Measurements from ENCODE around the gene RNPC3.

DNA sequence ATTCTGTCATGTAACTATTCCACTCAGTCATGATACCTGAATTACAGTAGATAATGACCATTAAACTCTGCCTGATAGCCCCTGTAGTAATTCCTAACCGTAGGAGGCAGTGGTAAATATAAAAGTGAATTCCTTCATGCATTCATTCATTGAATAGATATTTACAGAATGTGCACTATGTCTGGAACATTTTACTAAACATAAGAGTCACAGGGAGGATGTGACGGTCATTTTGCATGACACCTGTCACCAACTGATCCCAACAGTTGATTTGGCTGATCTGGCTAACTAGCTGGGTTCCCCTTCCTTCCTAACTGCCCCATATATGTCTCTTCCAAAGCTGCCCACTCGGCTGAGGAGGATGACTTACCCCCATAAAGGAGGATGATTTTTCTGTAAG, 2.2 kb upstream of the RNPC3 start:
- TF ChIP-seq, protein P1, sequence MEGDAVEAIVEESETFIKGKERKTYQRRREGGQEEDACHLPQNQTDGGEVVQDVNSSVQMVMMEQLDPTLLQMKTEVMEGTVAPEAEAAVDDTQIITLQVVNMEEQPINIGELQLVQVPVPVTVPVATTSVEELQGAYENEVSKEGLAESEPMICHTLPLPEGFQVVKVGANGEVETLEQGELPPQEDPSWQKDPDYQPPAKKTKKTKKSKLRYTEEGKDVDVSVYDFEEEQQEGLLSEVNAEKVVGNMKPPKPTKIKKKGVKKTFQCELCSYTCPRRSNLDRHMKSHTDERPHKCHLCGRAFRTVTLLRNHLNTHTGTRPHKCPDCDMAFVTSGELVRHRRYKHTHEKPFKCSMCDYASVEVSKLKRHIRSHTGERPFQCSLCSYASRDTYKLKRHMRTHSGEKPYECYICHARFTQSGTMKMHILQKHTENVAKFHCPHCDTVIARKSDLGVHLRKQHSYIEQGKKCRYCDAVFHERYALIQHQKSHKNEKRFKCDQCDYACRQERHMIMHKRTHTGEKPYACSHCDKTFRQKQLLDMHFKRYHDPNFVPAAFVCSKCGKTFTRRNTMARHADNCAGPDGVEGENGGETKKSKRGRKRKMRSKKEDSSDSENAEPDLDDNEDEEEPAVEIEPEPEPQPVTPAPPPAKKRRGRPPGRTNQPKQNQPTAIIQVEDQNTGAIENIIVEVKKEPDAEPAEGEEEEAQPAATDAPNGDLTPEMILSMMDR (conservative IDR thresholded peaks at IDR 0.05; ENCODE audit: low read depth in 2 of 2): no peak
- TF ChIP-seq EZH2 (IDR thresholded peaks at IDR 0.05; ENCODE audit: low read depth, unreplicated experiment) (no peak), CREB1 (CRISPR knock-in tag; IDR thresholded peaks at IDR 0.05; ENCODE audit: low read depth) (no peak), POLR2AphosphoS5 (IDR thresholded peaks at IDR 0.05; ENCODE audit: low read depth) (no peak), REST (IDR thresholded peaks at IDR 0.05; ENCODE audit: unreplicated experiment) (no peak), EZH2phosphoT487 (IDR thresholded peaks at IDR 0.05; ENCODE audit: unreplicated experiment) (no peak), ETS1 (IDR thresholded peaks at IDR 0.05) (no peak), ZNF331 (CRISPR knock-in tag; IDR thresholded peaks at IDR 0.05; ENCODE audit: low read depth) (no peak), NANOG (IDR thresholded peaks at IDR 0.05; ENCODE audit: borderline replicate concordance) (no peak)
